ENCODE results near the gene EYA4.
A peak's percentile ranks its signal among the peaks of the same experiment; 100 is the strongest.
"Not testable (repeated sequence)": the region's sequence is repeated elsewhere in the genome, so short reads cannot be mapped to it uniquely, and the experiment has no call there.

The EYA4 gene

DNA sequence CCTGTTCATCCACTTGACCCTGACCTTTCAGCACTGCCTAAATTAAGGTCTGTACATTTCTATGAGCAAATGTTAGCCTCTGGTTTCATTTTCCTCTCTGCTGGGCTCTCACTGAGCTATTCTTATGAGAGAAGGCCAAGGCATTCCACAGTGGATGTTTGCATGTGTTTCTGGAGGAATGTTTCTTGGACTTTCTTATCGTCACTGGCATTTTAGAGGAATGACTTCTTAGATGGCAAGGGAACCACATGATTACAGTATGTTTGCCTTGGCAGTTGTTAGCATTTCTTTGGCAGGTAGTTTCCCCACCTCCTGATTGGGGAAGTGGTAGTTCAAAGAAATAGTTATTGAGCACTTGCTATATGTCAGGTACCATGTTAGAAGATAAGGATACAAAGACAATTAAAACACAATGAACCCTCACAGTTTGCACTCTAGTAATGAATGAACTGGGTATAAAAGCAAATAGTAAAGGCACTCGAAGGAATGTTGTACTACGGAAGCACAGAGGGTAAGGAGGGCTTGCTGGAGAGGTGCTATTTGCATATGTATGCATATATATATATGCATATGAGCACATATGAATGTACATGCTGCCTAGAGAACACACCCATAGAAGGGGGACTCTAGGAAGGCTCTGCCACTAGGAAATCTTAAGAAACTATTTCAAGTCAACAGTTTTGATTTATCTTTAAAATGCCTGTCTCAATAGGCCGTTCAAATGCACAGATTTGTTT is 307.4 kb downstream of the EYA4 start:
- TF ChIP-seq JUND (IDR thresholded peaks at IDR 0.05; ENCODE audit: low read depth): no peak
- peak in 1 of 2 experiments; percentile 25 for DNase-seq (ENCODE audit: low read depth in 1 of 2, low spot score in 1 of 2)
- in situ Hi-C loops (cut with HindIII; ENCODE audit: low pct_unique_long_range_greater_than_20kb, low sequenced_read_pairs): no loop called here

DNA sequence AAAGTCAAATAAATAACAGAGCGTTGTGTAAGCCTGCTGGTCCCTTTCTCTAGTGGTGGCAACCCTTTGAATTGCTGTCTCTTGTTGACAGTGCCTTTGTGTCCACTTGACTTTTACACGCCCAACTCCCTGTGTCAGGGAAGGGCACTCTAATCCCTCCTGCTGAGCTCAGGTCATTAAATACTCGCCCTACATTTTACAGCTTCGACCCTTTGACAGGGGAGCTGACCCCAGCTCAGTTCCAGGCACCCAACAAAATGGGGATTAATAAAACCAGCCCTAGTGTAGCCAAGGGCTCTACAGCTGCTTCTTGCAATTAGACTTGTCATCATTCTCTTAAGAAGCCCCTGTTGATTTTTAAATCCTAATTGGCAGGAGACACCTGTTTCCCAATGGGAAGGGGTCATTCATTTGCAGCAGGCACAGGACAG is 308.2 kb downstream of the EYA4 start:
- in situ Hi-C loops (cut with HindIII; ENCODE audit: low pct_unique_long_range_greater_than_20kb, low sequenced_read_pairs): no loop called here
- no peak for TF ChIP-seq JUND (IDR thresholded peaks at IDR 0.05; ENCODE audit: low read depth)
- DNase-seq (ENCODE audit: low read depth in 1 of 2, low spot score in 1 of 2): no peak

GRCh38 chr6:133550026-133550425 is 308.9 kb downstream of the EYA4 start:
- DNase-seq (ENCODE audit: low read depth in 1 of 2, low spot score in 1 of 2): no peak
- TF ChIP-seq JUND (IDR thresholded peaks at IDR 0.05; ENCODE audit: low read depth): no peak
- in situ Hi-C loops (cut with HindIII; ENCODE audit: low pct_unique_long_range_greater_than_20kb, low sequenced_read_pairs): no loop called here

- in situ Hi-C loops (cut with HindIII; ENCODE audit: low pct_unique_long_range_greater_than_20kb, low sequenced_read_pairs): no loop called here
- DNase-seq (ENCODE audit: low read depth in 1 of 2, low spot score in 1 of 2): peak in 1 of 2 experiments; percentile 6
- no peak for TF ChIP-seq JUND (IDR thresholded peaks at IDR 0.05; ENCODE audit: low read depth)
These were observed 310.3 kb downstream of the EYA4 start for GRCh38 chr6:133551436-133551835.

DNA sequence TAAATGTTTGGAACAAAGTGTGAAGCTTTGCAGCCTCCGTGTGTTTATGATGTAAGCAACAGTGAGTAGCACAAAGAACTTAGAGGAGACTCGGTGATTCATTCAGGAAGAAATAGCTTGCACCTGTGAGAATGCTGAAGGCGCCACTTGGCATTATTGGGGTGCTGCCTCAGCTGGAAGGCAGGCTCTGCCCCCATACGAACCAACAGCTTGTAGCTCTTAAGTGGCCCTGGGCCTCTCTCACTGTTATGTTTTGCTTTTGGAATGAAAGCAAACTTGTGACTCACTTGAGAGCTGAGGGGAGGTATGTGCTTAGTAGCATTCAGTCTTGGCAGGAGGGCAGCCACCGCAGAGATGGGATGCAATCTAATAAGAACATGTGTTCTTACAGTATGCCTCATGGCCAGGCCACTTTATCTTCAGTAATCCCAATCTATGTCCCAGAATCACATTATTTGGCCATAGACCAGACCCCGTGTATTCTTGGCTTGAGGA is 310.7 kb downstream of the EYA4 start:
- in situ Hi-C loops (cut with HindIII; ENCODE audit: low pct_unique_long_range_greater_than_20kb, low sequenced_read_pairs): no loop called here
- DNase-seq (ENCODE audit: low read depth in 1 of 2, low spot score in 1 of 2): no peak
- no peak for TF ChIP-seq JUND (IDR thresholded peaks at IDR 0.05; ENCODE audit: low read depth)

DNA sequence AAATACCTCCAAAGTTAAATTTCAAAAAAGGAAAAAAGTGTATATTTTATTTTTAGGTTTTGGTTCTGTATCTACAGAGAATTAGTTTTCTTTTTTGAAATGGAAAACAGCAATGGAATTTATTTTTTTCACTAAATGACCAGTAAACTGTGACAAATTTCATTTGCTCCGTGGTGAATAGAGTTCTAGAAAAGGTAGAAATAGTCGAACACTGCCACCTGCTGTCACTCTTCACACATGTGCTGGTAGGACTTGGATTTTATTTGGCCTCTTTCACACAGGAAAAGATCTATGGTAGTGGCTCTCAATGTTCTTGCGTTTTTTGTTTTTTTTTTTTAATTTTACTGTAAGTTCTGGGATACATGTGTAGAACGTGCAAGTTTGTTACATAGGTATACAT is 312.5 kb downstream of the EYA4 start:
- in situ Hi-C loops (cut with HindIII; ENCODE audit: low pct_unique_long_range_greater_than_20kb, low sequenced_read_pairs): no loop called here
- no peak for TF ChIP-seq JUND (IDR thresholded peaks at IDR 0.05; ENCODE audit: low read depth)
- DNase-seq (ENCODE audit: low read depth in 1 of 2, low spot score in 1 of 2): peak in 1 of 2 experiments; percentile 63

- in situ Hi-C loops (cut with HindIII; ENCODE audit: low pct_unique_long_range_greater_than_20kb, low sequenced_read_pairs): not testable (repeated sequence)
These were observed 313.0 kb downstream of the EYA4 start for GRCh38 chr6:133554121-133554520.

GRCh38 chr6:133555685-133556084 is 314.5 kb downstream of the EYA4 start:
- in situ Hi-C loops (cut with HindIII; ENCODE audit: low pct_unique_long_range_greater_than_20kb, low sequenced_read_pairs): no loop called here
- no peak for TF ChIP-seq JUND (IDR thresholded peaks at IDR 0.05; ENCODE audit: low read depth)
- DNase-seq (ENCODE audit: low read depth in 1 of 2, low spot score in 1 of 2): no peak

More at GRCh38 chr6:133554121-133554520, 313.0 kb downstream of the EYA4 start:
- not testable (repeated sequence) for DNase-seq (ENCODE audit: low read depth in 1 of 2, low spot score in 1 of 2)

DNA sequence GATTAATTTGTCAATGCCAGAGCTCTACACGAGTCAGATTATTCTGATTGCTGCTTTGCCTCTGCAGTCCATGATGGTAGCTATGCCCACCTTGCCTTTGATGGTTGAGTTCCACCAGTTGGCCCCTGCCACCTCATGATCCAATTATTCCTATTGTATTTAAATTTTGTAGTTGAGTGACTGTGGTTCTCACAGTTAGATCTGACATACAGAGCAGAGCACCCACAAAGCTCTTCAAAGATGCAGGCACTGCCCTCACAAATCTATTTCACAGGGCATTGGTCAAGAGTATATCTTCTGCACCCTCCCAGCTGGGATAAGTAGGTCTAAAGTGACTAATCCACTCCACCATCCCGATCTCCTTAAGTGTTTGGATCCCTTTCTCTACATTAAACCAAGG is 318.8 kb downstream of the EYA4 start:
- no peak for DNase-seq (ENCODE audit: low read depth in 1 of 2, low spot score in 1 of 2)
- in situ Hi-C loops (cut with HindIII; ENCODE audit: low pct_unique_long_range_greater_than_20kb, low sequenced_read_pairs): no loop called here
- no peak for TF ChIP-seq JUND (IDR thresholded peaks at IDR 0.05; ENCODE audit: low read depth)

- in situ Hi-C loops (cut with HindIII; ENCODE audit: low pct_unique_long_range_greater_than_20kb, low sequenced_read_pairs): no loop called here
- TF ChIP-seq JUND (IDR thresholded peaks at IDR 0.05; ENCODE audit: low read depth): no peak
- DNase-seq (ENCODE audit: low read depth in 1 of 2, low spot score in 1 of 2): no peak
These were observed 326.5 kb downstream of the EYA4 start for GRCh38 chr6:133567636-133568035.

- DNase-seq (ENCODE audit: low read depth in 1 of 2, low spot score in 1 of 2): peak; percentile 21 to 58
- no peak for TF ChIP-seq JUND (IDR thresholded peaks at IDR 0.05; ENCODE audit: low read depth)
These were observed 328.1 kb downstream of the EYA4 start for GRCh38 chr6:133568970-133569889.

DNA sequence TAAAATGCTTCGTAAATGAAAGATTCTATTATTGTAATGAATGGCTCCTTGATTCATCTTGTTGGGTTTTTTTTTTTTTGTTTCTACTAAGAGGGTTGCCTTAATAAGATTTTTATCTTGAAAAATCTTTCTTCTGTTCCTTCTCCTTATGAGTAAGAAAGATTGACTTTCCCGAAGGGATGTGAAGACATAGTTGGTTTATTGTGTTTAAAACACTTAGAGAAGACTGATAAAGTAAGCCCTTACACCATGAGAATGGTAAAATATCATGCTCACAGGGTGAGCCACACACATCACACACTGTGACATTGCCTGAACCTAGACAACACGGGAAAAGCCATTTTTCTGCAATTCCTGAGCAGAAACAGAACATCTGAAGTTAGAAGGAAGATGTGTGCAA is 330.5 kb downstream of the EYA4 start:
- TF ChIP-seq JUND (IDR thresholded peaks at IDR 0.05; ENCODE audit: low read depth): no peak
- no peak for DNase-seq (ENCODE audit: low read depth in 1 of 2, low spot score in 1 of 2)
- in situ Hi-C loops (cut with HindIII; ENCODE audit: low pct_unique_long_range_greater_than_20kb, low sequenced_read_pairs): no loop called here

More at GRCh38 chr6:133568970-133569889, 328.1 kb downstream of the EYA4 start:
- in situ Hi-C loops (cut with HindIII; ENCODE audit: low pct_unique_long_range_greater_than_20kb, low sequenced_read_pairs): no loop called here

DNA sequence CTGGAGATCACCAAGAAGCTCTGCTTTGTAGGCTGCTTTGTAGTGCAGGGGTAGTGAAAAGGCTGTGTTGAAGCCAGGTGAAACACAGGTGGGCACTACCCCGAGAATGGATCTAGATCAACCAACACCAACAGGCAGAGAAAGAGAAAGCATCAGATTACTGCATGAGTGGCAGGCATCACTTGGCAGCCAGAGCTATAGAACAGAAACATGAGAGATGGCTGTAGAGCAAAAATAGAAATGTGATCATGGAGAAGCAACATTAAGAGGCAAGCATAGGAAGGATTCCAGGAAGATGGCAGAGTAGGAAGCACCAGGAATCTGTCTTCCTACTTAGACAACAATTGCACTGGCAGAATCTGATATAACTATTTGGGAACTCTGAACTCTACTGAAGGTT is 336.7 kb downstream of the EYA4 start:
- no peak for TF ChIP-seq JUND (IDR thresholded peaks at IDR 0.05; ENCODE audit: low read depth)
- in situ Hi-C loops (cut with HindIII; ENCODE audit: low pct_unique_long_range_greater_than_20kb, low sequenced_read_pairs): no loop called here
- no peak for DNase-seq (ENCODE audit: low read depth in 1 of 2, low spot score in 1 of 2)
